ENCODE measurements around the gene RMDN3.

DNA sequence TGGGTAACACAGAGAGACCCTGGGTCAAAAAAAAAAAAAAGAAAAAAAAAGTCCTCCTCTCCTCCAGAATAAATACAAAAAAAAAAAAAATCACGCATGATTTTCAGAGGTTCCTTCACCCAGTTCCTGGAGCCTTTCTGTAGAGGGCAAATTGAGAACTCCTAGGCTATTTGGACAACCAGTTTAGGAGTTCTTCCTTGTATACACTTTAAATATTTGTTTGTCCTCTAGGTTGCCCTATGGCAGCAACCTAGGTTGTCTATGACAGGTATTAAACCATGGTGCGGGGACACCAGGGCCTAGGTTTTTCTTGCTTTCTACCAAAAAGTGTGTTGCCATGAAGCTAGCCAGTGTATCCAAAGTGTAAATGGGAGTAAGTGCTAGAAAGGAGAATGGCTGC, 48.0 kb upstream of the RMDN3 start:
- TF ChIP-seq, protein P1, sequence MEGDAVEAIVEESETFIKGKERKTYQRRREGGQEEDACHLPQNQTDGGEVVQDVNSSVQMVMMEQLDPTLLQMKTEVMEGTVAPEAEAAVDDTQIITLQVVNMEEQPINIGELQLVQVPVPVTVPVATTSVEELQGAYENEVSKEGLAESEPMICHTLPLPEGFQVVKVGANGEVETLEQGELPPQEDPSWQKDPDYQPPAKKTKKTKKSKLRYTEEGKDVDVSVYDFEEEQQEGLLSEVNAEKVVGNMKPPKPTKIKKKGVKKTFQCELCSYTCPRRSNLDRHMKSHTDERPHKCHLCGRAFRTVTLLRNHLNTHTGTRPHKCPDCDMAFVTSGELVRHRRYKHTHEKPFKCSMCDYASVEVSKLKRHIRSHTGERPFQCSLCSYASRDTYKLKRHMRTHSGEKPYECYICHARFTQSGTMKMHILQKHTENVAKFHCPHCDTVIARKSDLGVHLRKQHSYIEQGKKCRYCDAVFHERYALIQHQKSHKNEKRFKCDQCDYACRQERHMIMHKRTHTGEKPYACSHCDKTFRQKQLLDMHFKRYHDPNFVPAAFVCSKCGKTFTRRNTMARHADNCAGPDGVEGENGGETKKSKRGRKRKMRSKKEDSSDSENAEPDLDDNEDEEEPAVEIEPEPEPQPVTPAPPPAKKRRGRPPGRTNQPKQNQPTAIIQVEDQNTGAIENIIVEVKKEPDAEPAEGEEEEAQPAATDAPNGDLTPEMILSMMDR (IDR thresholded peaks at IDR 0.05), result no peak
- no peak for TF ChIP-seq EP300 (IDR thresholded peaks at IDR 0.05)
